Stimulated activated CD8-positive, alpha-beta memory T cell treated with anti-CD3 and anti-CD28 coated beads, Interleukin-7, amount 100 ng/mL, for 4 hours (primary cell): ENCODE data around the gene AGRP.

Experiments used
- DNase-seq, 2 donors: peaks; one replicate each; pipeline ENCODE4 v3.0.0-alpha.2; 2020; ENCODE audit warnings: low read depth in 2 of 2

AGRP gene

DNA sequence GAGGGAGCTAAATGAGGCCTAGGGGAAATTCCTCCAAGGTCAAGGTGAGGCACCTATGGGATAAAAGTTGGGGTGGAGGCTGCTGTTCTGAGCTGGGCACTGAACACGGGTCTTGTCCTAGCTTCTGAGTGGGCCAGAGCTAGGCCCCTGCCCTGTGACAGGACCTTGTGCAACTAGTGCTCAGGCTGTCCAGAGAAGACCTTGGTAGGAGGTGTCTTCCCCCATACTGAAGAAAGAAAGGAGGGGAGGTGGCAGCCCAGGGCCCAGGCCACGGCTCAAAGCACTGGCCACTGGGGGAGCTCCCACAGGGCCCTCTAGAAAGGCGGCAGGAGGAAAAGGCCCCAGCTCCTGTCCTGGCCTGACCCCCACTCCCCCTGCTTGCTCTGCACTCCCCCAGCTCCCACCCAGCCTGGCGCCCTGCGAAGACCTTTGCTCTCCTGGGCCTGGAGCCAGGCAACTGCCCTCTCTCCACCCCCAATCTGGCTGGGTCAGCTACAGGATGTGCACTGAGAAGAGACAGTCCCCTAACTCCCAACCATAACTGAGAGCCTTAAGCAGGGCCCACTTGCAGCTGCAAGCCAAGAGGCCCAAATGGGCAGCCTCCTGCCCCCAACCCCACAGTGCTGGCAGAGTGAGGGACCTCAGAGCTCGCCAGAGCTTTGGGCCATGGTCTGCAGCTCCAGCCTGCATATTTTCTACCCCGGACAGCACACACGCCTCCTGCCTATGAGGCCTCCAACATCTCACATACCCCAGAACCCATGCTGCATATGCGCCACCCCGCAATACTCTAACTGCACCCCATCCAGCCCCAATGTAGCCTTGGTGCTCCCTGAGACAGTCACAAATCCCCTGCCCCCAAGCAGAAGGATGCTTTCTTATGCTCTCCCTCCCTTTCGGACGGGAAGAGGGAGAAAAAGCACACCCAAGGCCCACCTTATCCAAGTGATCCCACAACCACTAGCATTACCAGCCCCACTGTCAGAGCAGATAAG lies 37.1 kb downstream of the AGRP start:
- DNase-seq, result no peak

- DNase-seq, result no peak
Observed at GRCh38 chr16:67445441-67445912, 37.9 kb downstream of the AGRP start.

GRCh38 chr16:67445126-67445426 lies 38.3 kb downstream of the AGRP start:
- no peak for DNase-seq

DNA sequence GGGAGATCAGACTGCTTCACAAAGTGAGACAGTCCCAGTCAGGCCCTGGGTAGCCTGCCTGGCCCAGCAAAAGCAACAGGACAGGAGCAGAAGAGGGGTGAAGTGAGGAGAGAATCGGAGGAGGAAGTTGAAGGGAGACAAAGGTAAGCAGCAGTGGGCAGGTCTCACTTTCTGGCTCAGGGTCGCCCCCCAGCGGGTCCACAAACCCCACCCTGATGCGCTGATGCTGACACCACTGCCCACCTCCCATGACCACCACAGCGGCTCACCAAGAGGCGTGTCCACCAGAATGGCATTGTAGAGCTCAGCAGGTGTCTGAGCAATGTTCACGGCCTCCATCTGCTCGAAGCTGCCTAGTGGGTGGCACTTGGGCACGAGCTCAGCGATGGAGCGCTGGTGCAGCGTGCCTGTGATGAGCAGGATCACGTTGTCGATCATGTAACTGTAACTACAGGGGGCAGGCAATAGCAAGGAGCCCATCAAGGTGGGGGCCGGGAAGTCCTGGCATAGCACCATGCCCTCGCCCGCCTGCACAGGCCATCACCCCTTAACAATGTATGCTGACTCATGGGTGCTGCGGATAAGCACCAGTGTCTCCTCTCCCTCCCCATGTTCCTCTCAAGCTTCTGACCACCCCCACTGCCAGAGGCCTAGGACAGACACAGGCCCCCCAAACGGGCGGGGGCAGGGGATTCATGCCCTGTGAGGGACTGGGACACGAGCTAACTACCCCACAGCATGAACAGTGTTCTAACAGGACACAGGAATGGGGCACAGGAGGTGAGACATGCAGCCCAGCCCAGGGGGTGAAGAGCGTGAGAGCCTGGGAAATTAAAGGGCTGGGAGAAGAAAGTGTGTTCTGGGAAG lies 38.9 kb downstream of the AGRP start:
- DNase-seq, result no peak

GRCh38 chr16:67443265-67443664 lies 40.1 kb downstream of the AGRP start:
- no peak for DNase-seq

- no peak for DNase-seq
Observed at GRCh38 chr16:67442581-67443255, 40.6 kb downstream of the AGRP start.

- no peak for DNase-seq
Observed at GRCh38 chr16:67441907-67442306, 41.4 kb downstream of the AGRP start.

DNA sequence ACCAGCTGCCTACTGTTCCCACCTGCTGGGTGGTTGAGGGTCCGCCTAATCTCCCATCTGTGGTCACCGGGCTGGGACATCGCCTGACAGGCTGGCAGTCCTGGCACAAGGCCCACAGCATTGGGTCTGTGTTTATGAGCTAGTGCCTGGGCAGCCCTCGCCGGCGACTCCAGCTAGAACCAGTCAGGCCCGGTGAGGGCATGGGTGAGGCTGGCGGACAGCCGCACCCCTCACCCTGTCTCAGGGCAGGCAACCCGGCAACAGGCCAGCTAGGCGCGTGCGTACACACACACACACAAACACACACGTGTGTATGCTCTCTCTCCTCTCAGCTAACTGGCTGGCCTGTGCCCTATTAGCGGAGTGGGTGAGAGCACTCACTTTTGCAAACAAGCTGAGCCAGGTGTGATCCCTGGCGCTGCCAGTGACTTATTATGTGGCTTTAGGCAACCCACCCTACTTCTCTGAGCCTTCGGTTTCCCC lies 42.0 kb downstream of the AGRP start:
- no peak for DNase-seq

DNA sequence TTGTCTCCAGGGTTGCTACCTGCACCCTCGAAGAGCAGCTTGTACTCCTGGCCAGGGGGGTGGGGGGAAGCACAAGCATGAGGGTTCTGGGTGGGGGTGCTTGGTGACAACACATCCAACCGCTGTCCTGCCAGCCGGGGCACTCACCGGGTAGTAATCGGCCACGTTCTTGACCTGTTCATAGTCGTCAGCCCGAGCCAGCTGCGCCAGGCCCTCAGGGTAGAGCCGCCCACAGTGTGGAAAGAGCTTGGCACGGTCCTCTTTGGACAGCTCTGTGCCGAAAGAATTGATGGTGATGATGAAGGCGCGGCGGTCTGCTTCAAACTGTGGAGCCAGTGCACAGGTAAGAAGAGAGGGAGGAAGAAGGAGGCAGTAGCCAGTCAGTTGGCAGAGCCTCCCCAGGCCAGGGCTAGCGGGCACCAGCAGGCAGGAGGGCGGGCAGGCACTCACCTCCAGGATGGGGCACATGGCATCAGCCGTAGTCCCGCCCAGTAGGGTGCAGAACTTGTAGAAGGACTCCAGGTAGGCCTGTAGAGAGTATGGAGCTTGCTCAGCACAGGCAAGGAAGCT lies 44.4 kb downstream of the AGRP start:
- DNase-seq, result no peak

DNA sequence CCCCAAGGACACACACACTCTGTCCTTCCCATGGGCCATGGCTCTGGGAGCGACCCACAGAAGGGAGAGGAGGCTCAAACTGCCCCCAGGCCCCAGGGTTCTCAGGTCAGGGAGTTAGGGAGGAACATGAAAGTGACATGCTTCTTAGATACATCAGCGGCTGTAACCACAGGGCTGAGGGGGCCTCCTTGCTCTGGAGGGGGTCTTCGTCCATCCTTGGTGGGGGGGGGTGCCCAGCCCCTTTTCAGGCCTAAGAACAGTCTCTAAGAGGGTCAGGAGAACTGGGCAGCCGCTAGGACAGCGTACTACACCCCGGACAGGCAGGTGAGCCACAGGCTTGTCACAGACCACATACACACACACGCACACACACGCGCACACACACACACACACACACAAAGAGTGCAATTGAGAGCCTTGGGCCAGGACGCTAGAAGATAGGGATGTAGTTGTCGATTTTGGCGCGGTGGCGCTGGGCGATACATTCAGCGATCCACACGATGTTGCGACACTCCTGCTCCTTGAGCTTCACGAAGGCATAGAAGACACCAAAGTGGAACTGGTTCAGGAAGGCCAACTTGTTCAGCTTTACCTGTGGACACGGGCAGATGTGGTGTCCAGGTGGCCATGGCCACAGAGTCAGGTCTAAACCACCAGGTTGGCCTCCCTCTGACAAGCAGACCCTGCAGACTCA lies 45.1 kb downstream of the AGRP start:
- DNase-seq, result no peak

DNA sequence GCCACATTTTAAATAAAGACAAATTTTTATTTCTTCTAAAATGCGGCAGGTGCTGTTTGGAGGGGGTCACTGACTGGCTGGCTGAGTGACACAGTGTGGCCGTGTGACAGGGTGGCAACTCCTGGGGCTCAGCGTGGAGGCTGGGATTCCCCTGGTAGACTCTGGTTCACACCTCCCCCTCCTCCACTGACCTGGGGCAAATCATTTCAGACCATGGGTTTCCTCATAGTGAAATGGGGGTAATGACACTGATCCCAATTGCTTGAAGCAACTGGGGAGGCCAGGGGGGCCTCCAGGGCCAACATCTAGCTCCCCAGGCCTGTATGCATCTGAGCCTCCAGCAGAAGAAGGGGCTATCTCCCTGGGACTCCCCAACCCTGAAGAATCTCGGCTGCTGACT lies 45.8 kb downstream of the AGRP start:
- no peak for DNase-seq

- DNase-seq, result no peak
Observed at GRCh38 chr16:67436640-67437193, 46.6 kb downstream of the AGRP start.

GRCh38 chr16:67435758-67436164 lies 47.6 kb downstream of the AGRP start:
- no peak for DNase-seq

GRCh38 chr16:67433131-67433719 lies 50.1 kb downstream of the AGRP start:
- DNase-seq, result no peak
